Memory B cell (primary cell): Measurements from ENCODE around the gene HERC4.
A peak's percentile ranks its signal among the peaks of the same experiment; 100 is the strongest.

Experiments
- ATAC-seq: fragments of 150-1000 bp; cut with Tn5 transposase; 2 replicates; pipeline ENCODE4 v1.10.0; 2021; ENCODE audit warnings: low read depth, mild to moderate bottlenecking, moderate library complexity
- DNase-seq, 2 donors: peaks; one replicate each; pipeline ENCODE4 v3.0.0; 2022; ENCODE audit warnings: low spot score in 2 of 2
- H3K27ac Mint-ChIP-seq: one replicate; pipeline ENCODE4 v1.8.0; 2022; ENCODE audit warnings: mild to moderate bottlenecking, moderate library complexity, mixed read lengths
- H3K27me3 Mint-ChIP-seq: one replicate; pipeline ENCODE4 v1.8.0; 2022; ENCODE audit warnings: mixed read lengths
- H3K36me3 Mint-ChIP-seq: one replicate; pipeline ENCODE4 v1.8.0; 2022; ENCODE audit warnings: mild to moderate bottlenecking, mixed read lengths
- H3K4me1 Mint-ChIP-seq: one replicate; pipeline ENCODE4 v1.8.0; 2022; ENCODE audit warnings: mixed read lengths
- H3K4me3 Mint-ChIP-seq: one replicate; pipeline ENCODE4 v1.8.0; 2022; ENCODE audit warnings: mild to moderate bottlenecking, moderate library complexity, mixed read lengths
- H3K9me3 Mint-ChIP-seq: one replicate; pipeline ENCODE4 v1.8.0; 2022; ENCODE audit warnings: mixed read lengths

Gene HERC4

DNA sequence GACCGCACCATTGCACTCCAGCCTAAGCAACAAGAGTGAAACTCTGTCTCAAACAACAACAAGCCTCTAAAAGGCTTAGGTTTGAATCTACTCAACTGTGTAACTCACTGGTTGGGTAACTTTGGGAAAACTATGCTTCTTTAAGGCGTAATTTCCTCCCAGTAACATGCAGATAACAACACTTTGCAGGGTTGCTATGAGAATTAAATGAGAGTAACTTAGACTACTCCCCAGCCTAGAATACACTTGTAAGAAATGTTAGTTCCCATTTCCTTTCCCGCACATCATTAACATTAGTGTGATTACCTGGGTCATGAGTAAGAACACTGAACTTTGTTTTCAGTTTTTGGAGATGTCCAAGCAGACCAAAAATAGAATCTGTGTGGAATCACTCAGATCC lies 28.8 kb upstream of the HERC4 start:
- DNase-seq: no peak
- H3K4me1 Mint-ChIP-seq: no peaks in the 10 kb centered on the region
- ATAC-seq: no peak
- no peak overlapping the region for H3K4me3 Mint-ChIP-seq
- H3K27me3 Mint-ChIP-seq: no peaks in the 10 kb centered on the region
- no peaks in the 10 kb centered on the region for H3K9me3 Mint-ChIP-seq
- no peak overlapping the region for H3K27ac Mint-ChIP-seq
- no peaks in the 10 kb centered on the region for H3K36me3 Mint-ChIP-seq

GRCh38 chr10:68103261-68103878 lies 28.3 kb upstream of the HERC4 start:
- H3K4me3 Mint-ChIP-seq: no peak overlapping the region
- no peaks in the 10 kb centered on the region for H3K4me1 Mint-ChIP-seq
- no peak overlapping the region for H3K27ac Mint-ChIP-seq
- no peaks in the 10 kb centered on the region for H3K9me3 Mint-ChIP-seq
- no peak for DNase-seq
- H3K36me3 Mint-ChIP-seq: no peaks in the 10 kb centered on the region
- H3K27me3 Mint-ChIP-seq: no peaks in the 10 kb centered on the region
- ATAC-seq: no peak

DNA sequence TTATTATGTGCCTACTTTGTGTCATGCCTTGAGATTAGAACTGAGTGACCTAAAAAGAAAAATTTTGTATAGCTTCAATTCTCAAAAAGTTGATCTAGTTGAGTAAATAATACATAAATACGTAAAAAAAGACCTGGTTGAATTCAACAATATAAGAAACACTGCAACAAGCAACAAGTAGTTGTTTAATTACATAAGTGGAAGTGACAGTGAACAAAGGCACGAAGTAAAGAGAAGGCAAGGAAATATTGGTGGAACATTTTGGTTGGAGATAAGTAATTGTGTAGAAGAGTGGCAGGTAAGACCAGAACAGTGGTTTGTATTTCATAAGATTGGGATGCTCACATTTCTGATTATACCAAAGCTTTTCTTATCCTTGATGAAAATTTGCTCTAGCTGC lies 26.0 kb upstream of the HERC4 start:
- Mint-ChIP-seq H3K36me3 (no peaks in the 10 kb centered on the region), H3K9me3 (no peaks in the 10 kb centered on the region), H3K4me3 (no peak overlapping the region), H3K27me3 (no peaks in the 10 kb centered on the region), H3K27ac (no peak overlapping the region), H3K4me1 (no peaks in the 10 kb centered on the region)
- no peak for DNase-seq
- no peak for ATAC-seq

GRCh38 chr10:68099736-68100135 lies 24.7 kb upstream of the HERC4 start:
- H3K27ac Mint-ChIP-seq: no peak overlapping the region
- no peaks in the 10 kb centered on the region for H3K27me3 Mint-ChIP-seq
- no peak for DNase-seq

DNA sequence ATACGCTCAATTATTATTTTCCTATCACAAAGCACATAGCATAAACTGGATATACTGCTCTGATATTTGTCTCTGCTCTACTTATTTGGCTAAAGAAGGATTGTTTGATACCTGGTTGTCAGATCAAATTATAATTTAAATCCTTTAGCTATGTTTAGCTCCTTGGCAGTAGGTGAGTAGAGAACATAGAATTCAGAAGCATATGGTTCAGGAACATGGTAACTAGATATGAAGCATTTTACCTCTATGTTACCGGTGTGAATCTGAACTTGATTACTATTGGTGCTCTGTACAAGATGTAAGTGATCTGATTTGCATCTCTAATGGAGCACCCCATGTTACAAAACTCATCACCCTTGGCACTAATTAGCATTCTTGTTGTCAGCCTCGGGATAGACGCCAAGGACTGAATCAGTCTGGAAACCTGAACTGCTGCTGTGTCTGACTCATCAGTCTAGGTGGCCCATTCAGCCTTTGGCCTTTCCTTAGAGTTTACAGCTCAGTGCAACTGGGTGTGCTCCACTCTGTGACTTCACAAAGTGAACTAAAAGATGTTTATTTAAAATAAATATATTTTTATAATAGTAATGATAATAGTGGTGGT lies 21.9 kb upstream of the HERC4 start:
- H3K36me3 Mint-ChIP-seq: no peaks in the 10 kb centered on the region
- no peaks in the 10 kb centered on the region for H3K9me3 Mint-ChIP-seq
- DNase-seq (no peak), ATAC-seq (no peak)
- H3K4me3 Mint-ChIP-seq: no peak overlapping the region
- H3K27me3 Mint-ChIP-seq: no peaks in the 10 kb centered on the region
- no peaks in the 10 kb centered on the region for H3K4me1 Mint-ChIP-seq
- H3K27ac Mint-ChIP-seq: no peak overlapping the region

More at GRCh38 chr10:68099736-68100135, 24.7 kb upstream of the HERC4 start:
- no peak for ATAC-seq
- Mint-ChIP-seq H3K4me1 (no peaks in the 10 kb centered on the region), H3K9me3 (no peaks in the 10 kb centered on the region), H3K4me3 (no peak overlapping the region), H3K36me3 (no peaks in the 10 kb centered on the region)

- Mint-ChIP-seq H3K27ac (no peak overlapping the region), H3K4me3 (peak overlapping the region; percentile 21), H3K4me1 (no peaks in the 10 kb centered on the region), H3K27me3 (no peaks in the 10 kb centered on the region), H3K9me3 (no peaks in the 10 kb centered on the region), H3K36me3 (no peaks in the 10 kb centered on the region)
- DNase-seq: no peak
- no peak for ATAC-seq
Measured at GRCh38 chr10:68095153-68095552, 20.1 kb upstream of the HERC4 start.

DNA sequence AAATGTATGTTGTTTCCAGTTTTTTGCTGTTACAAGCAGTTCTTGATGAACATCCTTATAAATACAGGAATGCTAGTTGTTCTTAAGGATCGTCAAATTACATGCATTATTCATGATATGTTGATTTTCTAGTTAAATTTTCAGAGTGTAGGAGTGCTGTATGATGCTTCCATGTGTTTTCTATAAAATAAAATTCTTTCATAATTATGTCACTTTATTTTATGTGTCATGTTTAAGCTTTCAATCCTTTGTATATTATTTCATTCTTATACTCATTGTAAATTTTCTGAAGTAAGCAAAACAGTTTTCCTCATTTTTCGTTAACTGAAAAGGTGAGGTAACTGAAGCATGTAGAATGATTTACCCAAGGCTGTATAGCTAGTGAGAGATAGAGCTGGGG lies 17.4 kb upstream of the HERC4 start:
- Mint-ChIP-seq H3K4me1 (peaks cover 2% of the 10 kb centered on the region), H3K4me3 (no peak overlapping the region), H3K9me3 (no peaks in the 10 kb centered on the region), H3K27ac (no peak overlapping the region), H3K27me3 (peaks cover 1% of the 10 kb centered on the region), H3K36me3 (no peaks in the 10 kb centered on the region)
- ATAC-seq: no peak
- no peak for DNase-seq

GRCh38 chr10:68090586-68090985 lies 15.5 kb upstream of the HERC4 start:
- Mint-ChIP-seq H3K4me3 (no peak overlapping the region), H3K27ac (no peak overlapping the region), H3K27me3 (peaks cover 4% of the 10 kb centered on the region), H3K36me3 (no peaks in the 10 kb centered on the region), H3K9me3 (no peaks in the 10 kb centered on the region), H3K4me1 (peaks cover 2% of the 10 kb centered on the region)
- ATAC-seq (no peak), DNase-seq (no peak)

DNA sequence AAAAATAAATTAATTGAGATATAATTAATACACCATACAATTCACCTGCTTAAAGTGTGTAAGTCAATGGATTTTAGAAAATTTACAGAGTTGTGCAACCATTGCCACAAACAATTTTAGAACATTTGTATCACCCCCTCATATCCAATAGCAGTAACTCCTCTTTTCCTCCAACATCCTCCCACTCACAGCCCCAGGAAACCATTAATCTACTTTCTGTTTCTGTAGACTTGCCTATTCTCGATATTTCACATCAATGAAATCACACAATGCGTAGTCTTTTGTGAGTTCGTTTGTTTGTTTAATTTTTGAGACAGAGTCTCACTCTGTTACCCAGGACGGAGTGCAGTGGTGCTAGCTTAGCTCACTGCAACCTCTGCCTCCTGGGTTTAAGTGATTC lies 13.7 kb upstream of the HERC4 start:
- peaks cover 4% of the 10 kb centered on the region for H3K27me3 Mint-ChIP-seq
- peaks cover 2% of the 10 kb centered on the region for H3K4me1 Mint-ChIP-seq
- no peak for DNase-seq
- H3K27ac Mint-ChIP-seq: no peak overlapping the region
- H3K36me3 Mint-ChIP-seq: no peaks in the 10 kb centered on the region
- H3K4me3 Mint-ChIP-seq: no peak overlapping the region
- no peaks in the 10 kb centered on the region for H3K9me3 Mint-ChIP-seq
- no peak for ATAC-seq

DNA sequence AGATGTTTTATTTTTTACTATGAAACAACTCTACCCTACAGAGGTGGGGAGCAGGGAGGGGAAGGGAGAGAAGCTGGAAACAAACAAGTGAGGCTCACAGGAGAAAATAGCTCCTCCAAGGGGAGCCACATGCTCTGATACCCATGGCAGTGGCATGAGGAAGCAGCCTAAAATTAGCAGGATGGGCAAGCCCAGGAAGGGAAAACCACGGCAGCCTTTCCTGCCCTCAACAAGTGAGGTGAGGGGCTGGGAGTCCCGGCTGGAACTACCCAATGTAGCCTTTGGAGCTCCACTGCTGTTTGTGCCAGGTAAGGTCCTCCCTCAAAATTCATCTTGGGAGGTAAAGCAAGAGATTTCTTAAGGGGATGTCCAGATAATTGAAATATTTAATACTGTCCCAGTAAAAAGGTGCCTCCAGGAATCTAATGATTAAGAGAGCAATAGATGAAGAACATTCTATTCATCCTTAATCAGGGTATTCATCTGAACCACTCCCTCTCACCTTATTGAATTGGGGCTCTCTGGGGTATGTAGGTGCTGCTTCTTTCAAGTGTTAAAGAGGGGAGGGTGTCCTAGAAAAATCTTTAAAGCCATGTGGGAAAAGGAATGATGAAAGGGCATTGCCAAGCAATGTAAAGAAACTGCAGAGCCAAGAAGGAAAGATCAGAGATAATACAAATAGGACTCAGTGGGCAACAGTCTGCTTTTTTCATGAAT lies 12.8 kb upstream of the HERC4 start:
- ATAC-seq (no peak), DNase-seq (no peak)
- Mint-ChIP-seq H3K36me3 (no peaks in the 10 kb centered on the region), H3K27ac (no peak overlapping the region), H3K4me3 (no peak overlapping the region), H3K27me3 (peaks cover 4% of the 10 kb centered on the region), H3K9me3 (no peaks in the 10 kb centered on the region), H3K4me1 (peaks cover 2% of the 10 kb centered on the region)

DNA sequence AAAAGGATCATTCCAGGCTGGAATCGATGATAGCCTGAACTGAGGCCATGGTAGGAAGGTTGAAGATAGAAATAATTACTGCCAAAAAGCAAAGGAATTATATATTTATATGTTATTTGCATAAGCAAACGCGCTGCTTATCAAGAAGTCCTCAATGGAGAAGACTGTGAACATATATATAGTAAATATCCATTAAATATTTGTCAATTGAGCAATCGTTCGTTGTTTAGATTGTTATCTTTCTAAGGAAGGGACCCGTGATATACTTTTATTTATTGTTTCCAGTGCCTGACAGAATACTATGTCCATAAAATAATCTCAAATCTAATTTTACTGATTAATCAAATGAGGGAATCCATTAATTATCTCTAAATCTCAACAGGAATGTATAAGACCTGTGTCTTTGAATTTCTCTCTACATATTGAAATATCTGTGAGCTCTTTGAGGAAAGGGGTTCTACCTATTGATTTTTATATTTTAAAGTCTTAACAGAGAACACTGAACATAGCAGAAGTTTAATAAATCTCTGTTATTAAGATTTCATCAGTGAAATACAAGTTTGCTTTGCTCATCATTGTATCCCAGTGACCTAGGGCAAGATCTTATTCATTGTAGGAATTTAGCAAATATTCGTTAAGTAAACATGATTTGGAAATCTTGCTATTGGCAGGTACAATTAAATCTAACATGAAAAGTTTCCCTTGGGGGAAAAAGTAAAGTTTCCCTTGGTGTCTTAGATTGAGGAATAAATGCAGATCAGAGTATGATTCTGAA lies 12.0 kb upstream of the HERC4 start:
- peaks cover 2% of the 10 kb centered on the region for H3K4me1 Mint-ChIP-seq
- ATAC-seq (no peak), DNase-seq (no peak)
- no peak overlapping the region for H3K27ac Mint-ChIP-seq
- no peak overlapping the region for H3K4me3 Mint-ChIP-seq
- H3K36me3 Mint-ChIP-seq: no peaks in the 10 kb centered on the region
- H3K9me3 Mint-ChIP-seq: no peaks in the 10 kb centered on the region
- H3K27me3 Mint-ChIP-seq: peaks cover 6% of the 10 kb centered on the region

DNA sequence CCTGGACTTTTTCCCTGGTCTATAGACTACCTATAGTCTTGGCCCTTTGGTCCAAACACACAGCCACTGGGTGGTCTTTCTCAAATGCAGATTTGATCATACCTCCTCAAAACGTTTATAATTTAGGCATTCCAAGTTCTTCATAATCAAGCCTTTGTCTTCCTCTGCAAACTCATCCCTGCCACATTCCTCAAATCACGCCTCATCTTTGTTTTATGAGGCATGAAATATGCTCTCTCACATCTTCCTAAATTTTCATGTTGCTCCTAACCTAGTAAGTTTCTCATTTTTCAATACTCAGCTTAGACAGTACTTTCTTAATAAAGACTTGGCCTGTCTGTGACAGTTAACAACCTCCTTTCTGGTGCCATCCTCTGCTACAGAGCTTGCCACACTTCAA lies 10.9 kb upstream of the HERC4 start:
- Mint-ChIP-seq H3K27me3 (peaks cover 6% of the 10 kb centered on the region), H3K4me1 (peaks cover 2% of the 10 kb centered on the region), H3K36me3 (no peaks in the 10 kb centered on the region), H3K9me3 (no peaks in the 10 kb centered on the region), H3K4me3 (no peak overlapping the region), H3K27ac (no peak overlapping the region)
- no peak for DNase-seq
- no peak for ATAC-seq

GRCh38 chr10:68084469-68084868 lies 9.4 kb upstream of the HERC4 start:
- DNase-seq: no peak
- no peaks in the 10 kb centered on the region for H3K9me3 Mint-ChIP-seq

GRCh38 chr10:68083953-68084352 lies 8.9 kb upstream of the HERC4 start:
- Mint-ChIP-seq H3K36me3 (no peaks in the 10 kb centered on the region), H3K9me3 (no peaks in the 10 kb centered on the region), H3K27ac (no peak overlapping the region), H3K4me3 (no peak overlapping the region), H3K27me3 (peaks cover 6% of the 10 kb centered on the region), H3K4me1 (peaks cover 2% of the 10 kb centered on the region)
- ATAC-seq (no peak), DNase-seq (no peak)

More at GRCh38 chr10:68084469-68084868, 9.4 kb upstream of the HERC4 start:
- Mint-ChIP-seq H3K27me3 (peaks cover 6% of the 10 kb centered on the region), H3K4me3 (no peak overlapping the region), H3K27ac (no peak overlapping the region), H3K36me3 (no peaks in the 10 kb centered on the region), H3K4me1 (peaks cover 2% of the 10 kb centered on the region)
- no peak for ATAC-seq
